GM18499 (cell line): ENCODE results near the gene C12orf42.

Source experiments
- ATAC-seq: cut with Tn5 transposase; IDR thresholded peaks from one replicate; pipeline ENCODE4 v1.9.1; 2021; ENCODE audit warnings: moderate number of reproducible peaks; ENCODE audit not compliant: insufficient read depth, unreplicated experiment

C12orf42 gene

GRCh38 chr12:103354403-103354802 is 141.4 kb downstream of the C12orf42 start:
- ATAC-seq, result no peak

GRCh38 chr12:103353913-103354312 is 141.9 kb downstream of the C12orf42 start:
- no peak for ATAC-seq

- ATAC-seq, result no peak
Observed at GRCh38 chr12:103350116-103350515, 145.7 kb downstream of the C12orf42 start.

- ATAC-seq, result no peak
Observed at GRCh38 chr12:103348935-103349334, 146.8 kb downstream of the C12orf42 start.

GRCh38 chr12:103336940-103337339 is 158.8 kb downstream of the C12orf42 start:
- no peak for ATAC-seq

GRCh38 chr12:103334466-103334865 is 161.3 kb downstream of the C12orf42 start:
- no peak for ATAC-seq

- ATAC-seq, result no peak
Observed at GRCh38 chr12:103333676-103334075, 162.1 kb downstream of the C12orf42 start.

- no peak for ATAC-seq
Observed at GRCh38 chr12:103331643-103332042, 164.1 kb downstream of the C12orf42 start.

- no peak for ATAC-seq
Observed at GRCh38 chr12:103330672-103331071, 165.1 kb downstream of the C12orf42 start.

GRCh38 chr12:103327676-103328075 is 168.1 kb downstream of the C12orf42 start:
- no peak for ATAC-seq

GRCh38 chr12:103326190-103326589 is 169.6 kb downstream of the C12orf42 start:
- no peak for ATAC-seq

- no peak for ATAC-seq
Observed at GRCh38 chr12:103318566-103318965, 177.2 kb downstream of the C12orf42 start.

- no peak for ATAC-seq
Observed at GRCh38 chr12:103317220-103317619, 178.5 kb downstream of the C12orf42 start.

GRCh38 chr12:103314786-103315185 is 181.0 kb downstream of the C12orf42 start:
- ATAC-seq, result no peak

GRCh38 chr12:103313894-103314293 is 181.9 kb downstream of the C12orf42 start:
- no peak for ATAC-seq

GRCh38 chr12:103312742-103313354 is 182.9 kb downstream of the C12orf42 start:
- ATAC-seq, result no peak

- no peak for ATAC-seq
Observed at GRCh38 chr12:103310546-103311270, 185.1 kb downstream of the C12orf42 start.

- no peak for ATAC-seq
Observed at GRCh38 chr12:103308396-103308795, 187.4 kb downstream of the C12orf42 start.

- ATAC-seq, result no peak
Observed at GRCh38 chr12:103303484-103303883, 192.3 kb downstream of the C12orf42 start.

GRCh38 chr12:103301642-103302591 is 193.9 kb downstream of the C12orf42 start:
- ATAC-seq, result no peak

- ATAC-seq, result no peak
Observed at GRCh38 chr12:103288016-103288415, 207.8 kb downstream of the C12orf42 start.
